GM18520 (cell line): ENCODE measurements around the gene TBCA.
A peak's percentile ranks its signal among the peaks of the same experiment; 100 is the strongest.
"Not testable (repeated sequence)": the region's sequence is repeated elsewhere in the genome, so short reads cannot be mapped to it uniquely, and the experiment has no call there.

Experiments
- ATAC-seq: cut with Tn5 transposase; IDR thresholded peaks from one replicate; pipeline ENCODE4 v1.9.1; 2021; ENCODE audit not compliant: unreplicated experiment

Gene TBCA

GRCh38 chr5:77718934-77719610 lies 57.1 kb downstream of the TBCA start:
- ATAC-seq: peak; percentile 72

GRCh38 chr5:77709993-77710685 lies 66.0 kb downstream of the TBCA start:
- ATAC-seq: no peak

GRCh38 chr5:77709340-77709739 lies 66.8 kb downstream of the TBCA start:
- ATAC-seq: no peak

- no peak for ATAC-seq
These were observed 68.3 kb downstream of the TBCA start for GRCh38 chr5:77707791-77708190.

- ATAC-seq: not testable (repeated sequence)
These were observed 76.6 kb downstream of the TBCA start for GRCh38 chr5:77699569-77699968.

- ATAC-seq: no peak
These were observed 77.2 kb downstream of the TBCA start for GRCh38 chr5:77698920-77699319.

GRCh38 chr5:77697692-77698091 lies 78.4 kb downstream of the TBCA start:
- no peak for ATAC-seq

- ATAC-seq: no peak
These were observed 80.0 kb downstream of the TBCA start for GRCh38 chr5:77696120-77696519.

- no peak for ATAC-seq
These were observed 82.2 kb downstream of the TBCA start for GRCh38 chr5:77693913-77694312.

GRCh38 chr5:77683171-77683732 lies 92.9 kb downstream of the TBCA start:
- no peak for ATAC-seq

- no peak for ATAC-seq
These were observed 105.6 kb downstream of the TBCA start for GRCh38 chr5:77670526-77670925.

GRCh38 chr5:77669677-77670076 lies 106.5 kb downstream of the TBCA start:
- ATAC-seq: no peak

GRCh38 chr5:77663090-77663863 lies 112.9 kb downstream of the TBCA start:
- no peak for ATAC-seq

- ATAC-seq: no peak
These were observed 113.5 kb downstream of the TBCA start for GRCh38 chr5:77662635-77663034.

- no peak for ATAC-seq
These were observed 117.5 kb downstream of the TBCA start for GRCh38 chr5:77658662-77659061.

GRCh38 chr5:77651343-77651742 lies 124.8 kb downstream of the TBCA start:
- no peak for ATAC-seq

- no peak for ATAC-seq
These were observed 125.5 kb downstream of the TBCA start for GRCh38 chr5:77650686-77651085.

- no peak for ATAC-seq
These were observed 126.4 kb downstream of the TBCA start for GRCh38 chr5:77649776-77650175.

- ATAC-seq: no peak
These were observed 130.0 kb downstream of the TBCA start for GRCh38 chr5:77645995-77646639.

- no peak for ATAC-seq
These were observed 130.8 kb downstream of the TBCA start for GRCh38 chr5:77645158-77645994.
